GM20000 (cell line): Measurements from ENCODE around the gene KIF4B.
A peak's percentile ranks its signal among the peaks of the same experiment; 100 is the strongest.
"Not testable (repeated sequence)": the region's sequence is repeated elsewhere in the genome, so short reads cannot be mapped to it uniquely, and the experiment has no call there.

Experiments used
- DNase-seq: peaks from one replicate; pipeline ENCODE4 v3.0.0; 2012; ENCODE audit warnings: low spot score
- CTCF ChIP-seq: IDR thresholded peaks from 2 replicates; pipeline ENCODE4 v1.5.1; 2012; ENCODE audit warnings: mild to moderate bottlenecking, control low read depth; ENCODE audit errors: extremely low read depth, missing control alignments

The KIF4B gene

GRCh38 chr5:154971501-154971900 lies 42.1 kb upstream of the KIF4B start:
- no peak for TF ChIP-seq CTCF

GRCh38 chr5:154972476-154973080 lies 41.0 kb upstream of the KIF4B start:
- no peak for DNase-seq
- TF ChIP-seq CTCF: peak; percentile 35

More at GRCh38 chr5:154971501-154971900, 42.1 kb upstream of the KIF4B start:
- no peak for DNase-seq

- not testable (repeated sequence) for DNase-seq
These were observed 37.5 kb upstream of the KIF4B start for GRCh38 chr5:154976082-154976481.

GRCh38 chr5:154977409-154977808 lies 36.1 kb upstream of the KIF4B start:
- no peak for DNase-seq
- TF ChIP-seq CTCF: no peak

- not testable (repeated sequence) for DNase-seq
These were observed 35.3 kb upstream of the KIF4B start for GRCh38 chr5:154978294-154978693.

GRCh38 chr5:154984946-154985516 lies 28.5 kb upstream of the KIF4B start:
- no peak for DNase-seq
- TF ChIP-seq CTCF: no peak

- DNase-seq: no peak
- no peak for TF ChIP-seq CTCF
These were observed 27.4 kb upstream of the KIF4B start for GRCh38 chr5:154986151-154986550.

- DNase-seq: no peak
- TF ChIP-seq CTCF: no peak
These were observed 23.9 kb upstream of the KIF4B start for GRCh38 chr5:154989626-154990025.

- DNase-seq: no peak
- TF ChIP-seq CTCF: no peak
These were observed 20.1 kb upstream of the KIF4B start for GRCh38 chr5:154993461-154993860.
